HG03280 (cell line): ENCODE measurements around the gene AMER1.
"Not testable (repeated sequence)": the region's sequence is repeated elsewhere in the genome, so short reads cannot be mapped to it uniquely, and the experiment has no call there.

ENCODE experiments used
- ATAC-seq: cut with Tn5 transposase; IDR thresholded peaks from one replicate; pipeline ENCODE4 v1.9.1; 2021; ENCODE audit warnings: mild to moderate bottlenecking, moderate library complexity; ENCODE audit not compliant: unreplicated experiment

AMER1 gene

GRCh38 chrX:64205441-64205734 lies at the start of gene AMER1:
AMER1 (minus strand) TSS chrX:64205708; CDS start chrX:64193286, 12,422 bp downstream.
- ATAC-seq, result peak; percentile 40

DNA sequence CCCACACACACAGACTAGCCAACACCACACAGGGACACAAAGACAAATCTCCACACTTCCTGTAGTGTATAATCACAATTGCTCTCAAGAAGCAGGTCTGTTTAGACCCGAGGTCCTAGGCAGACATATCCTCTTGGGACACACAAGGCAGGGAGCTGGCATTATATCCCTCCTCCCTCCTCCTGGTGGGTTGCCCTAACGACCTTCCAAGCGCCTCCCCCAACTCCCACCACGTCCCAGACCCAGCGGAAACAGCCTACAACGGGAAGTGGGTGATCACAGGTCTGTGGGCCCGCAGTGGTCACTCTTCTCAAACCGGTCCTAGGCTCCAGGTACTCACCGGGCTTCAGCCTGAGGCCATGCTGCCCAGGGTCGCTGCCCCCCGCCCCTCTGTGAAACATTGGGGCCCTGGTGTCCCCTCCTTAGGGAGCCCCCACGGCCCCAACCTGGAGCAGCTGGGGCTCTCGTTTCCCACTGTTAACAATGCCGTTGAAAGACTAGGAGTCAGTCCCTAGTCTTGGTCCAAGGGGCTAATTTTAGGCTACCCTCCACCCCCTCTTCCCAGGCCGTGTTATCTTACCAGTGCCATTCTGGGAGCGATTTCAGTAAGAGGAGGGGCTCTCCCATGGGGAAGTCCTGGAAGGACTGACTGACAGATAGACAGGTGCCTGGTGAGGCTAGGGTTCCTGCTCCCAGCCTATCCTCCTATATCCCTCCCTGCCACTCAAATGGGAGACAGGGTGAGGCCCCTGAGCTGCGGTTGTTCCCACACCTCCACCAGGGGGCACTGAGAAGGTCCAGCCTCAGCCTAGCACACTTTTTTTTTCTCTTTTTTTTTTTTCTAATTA lies 24.8 kb upstream of the AMER1 start, which contains the start of gene ASB12:
TSS of gene ASB12 (minus strand) at position 485 of the 848 bp plus-strand sequence. CDS start 4,957 bp downstream, outside the sequence.
- no peak for ATAC-seq

DNA sequence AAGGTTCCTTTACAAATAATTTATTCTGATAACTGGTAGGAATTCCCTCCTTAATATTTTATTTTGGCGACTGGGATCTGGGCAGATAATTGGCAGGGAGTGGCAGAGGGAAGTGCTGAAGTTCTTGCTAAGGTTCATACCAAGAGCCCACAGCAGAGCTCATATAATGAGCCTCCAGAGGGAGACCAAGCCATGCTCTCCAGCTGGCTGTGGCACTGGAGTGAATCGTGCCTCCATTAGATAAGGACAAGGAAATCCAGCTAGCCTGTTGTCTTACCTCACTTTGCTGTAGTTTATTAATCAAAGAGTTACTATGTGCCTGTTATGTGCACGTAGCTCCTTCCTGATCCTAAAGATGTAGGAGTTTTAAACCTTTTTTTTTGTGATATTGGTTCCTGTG lies 23.6 kb upstream of the AMER1 start:
- no peak for ATAC-seq

- ATAC-seq, result no peak
Observed at GRCh38 chrX:64218023-64218422, 12.5 kb upstream of the AMER1 start.

DNA sequence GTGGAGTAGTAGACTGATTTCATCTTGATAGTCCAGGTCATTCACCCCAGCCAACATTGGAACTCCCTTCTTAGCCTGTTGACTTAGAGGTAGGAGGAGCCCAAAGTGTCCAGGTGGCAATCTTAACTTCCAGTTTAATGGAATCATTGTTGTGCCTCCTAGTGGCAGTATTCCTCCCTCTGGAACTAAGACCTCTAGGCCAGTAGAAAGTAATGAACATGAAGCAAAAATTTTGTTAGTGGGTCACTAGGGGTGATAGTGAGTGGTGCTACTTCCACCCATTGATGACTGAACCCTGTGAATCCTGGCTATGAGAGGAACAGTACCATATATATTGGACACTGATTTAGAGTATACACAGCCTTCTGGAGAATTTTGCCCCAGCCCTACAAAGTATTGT lies 8.5 kb upstream of the AMER1 start:
- ATAC-seq, result not testable (repeated sequence)

- ATAC-seq, result no peak
Observed at GRCh38 chrX:64206556-64207162, 1.2 kb upstream of the AMER1 start.

DNA sequence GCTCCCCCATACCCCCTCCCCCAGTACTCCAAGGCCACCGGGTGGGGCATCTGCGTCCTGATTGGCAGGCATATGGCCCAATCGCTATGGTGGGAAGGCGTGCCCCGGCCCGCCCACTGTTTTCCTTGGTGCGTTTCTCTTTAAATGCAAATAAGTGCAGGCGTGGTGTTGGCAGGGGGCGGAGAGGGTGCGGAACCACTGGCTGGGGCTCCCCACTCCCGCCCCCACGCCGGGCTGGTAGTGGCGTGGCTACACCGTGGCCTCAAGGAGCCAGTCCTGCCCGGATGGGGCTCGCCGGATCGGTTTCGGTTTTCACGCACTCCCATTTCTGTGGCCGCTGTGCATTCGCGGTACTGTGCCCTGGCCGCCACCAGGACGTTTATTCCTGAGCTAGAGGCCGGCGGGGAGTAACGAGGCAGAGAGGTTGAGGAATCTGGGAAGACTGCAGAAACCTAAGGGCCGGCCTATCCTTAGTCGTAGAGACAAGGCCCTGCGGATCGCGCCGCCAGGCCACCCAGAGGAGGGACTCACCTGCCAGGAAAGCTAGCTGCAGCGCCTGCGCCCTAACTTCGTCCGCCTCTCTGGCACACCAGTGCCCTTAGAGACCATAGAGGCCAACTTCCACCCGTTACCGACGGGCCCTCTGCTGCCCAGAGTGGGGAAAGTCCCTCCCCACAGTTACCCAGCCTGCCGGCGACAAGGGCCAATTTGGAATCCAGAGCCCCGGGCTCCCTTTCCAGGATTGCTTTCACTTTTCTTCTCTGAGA lies 410 bp upstream of the AMER1 start:
- peak; percentile 90 for ATAC-seq

DNA sequence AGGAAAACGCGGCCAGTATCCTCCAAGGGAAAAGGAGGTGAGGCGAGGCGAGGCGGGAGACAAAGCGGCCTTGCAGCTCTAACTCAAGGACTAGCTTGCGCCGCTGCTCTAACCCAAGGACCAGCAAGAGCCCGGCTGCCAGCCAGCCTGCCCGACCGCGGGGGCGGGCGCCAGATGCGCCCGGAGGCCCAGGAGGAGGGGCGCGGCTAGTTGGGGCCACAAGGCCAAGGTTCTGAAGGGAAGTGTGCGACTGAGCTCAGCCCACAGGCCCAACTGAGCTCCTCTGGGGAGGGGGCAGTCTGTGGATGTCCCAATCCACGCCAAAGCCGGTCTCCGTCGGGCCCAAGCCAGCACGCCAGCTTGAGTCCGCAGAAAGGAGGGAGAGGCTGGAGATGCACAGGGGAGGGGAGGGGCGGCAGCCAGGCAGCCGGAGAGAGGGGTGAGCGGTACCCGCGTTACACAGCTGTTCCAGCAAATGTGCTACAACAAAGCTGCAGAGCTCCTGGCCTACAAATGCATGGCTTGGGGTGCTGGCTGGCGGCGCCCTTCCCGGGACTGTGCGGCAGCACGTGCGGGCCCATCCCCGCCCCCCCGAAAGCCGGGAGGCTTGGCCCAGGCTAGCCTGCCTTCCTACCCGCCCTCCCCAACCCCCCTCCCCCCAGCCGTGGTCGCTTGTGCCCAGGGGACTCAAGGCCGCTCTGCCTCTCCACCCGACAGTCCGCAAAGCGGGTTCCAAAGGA lies 637 bp downstream of the AMER1 start:
- peak; percentile 11 for ATAC-seq

DNA sequence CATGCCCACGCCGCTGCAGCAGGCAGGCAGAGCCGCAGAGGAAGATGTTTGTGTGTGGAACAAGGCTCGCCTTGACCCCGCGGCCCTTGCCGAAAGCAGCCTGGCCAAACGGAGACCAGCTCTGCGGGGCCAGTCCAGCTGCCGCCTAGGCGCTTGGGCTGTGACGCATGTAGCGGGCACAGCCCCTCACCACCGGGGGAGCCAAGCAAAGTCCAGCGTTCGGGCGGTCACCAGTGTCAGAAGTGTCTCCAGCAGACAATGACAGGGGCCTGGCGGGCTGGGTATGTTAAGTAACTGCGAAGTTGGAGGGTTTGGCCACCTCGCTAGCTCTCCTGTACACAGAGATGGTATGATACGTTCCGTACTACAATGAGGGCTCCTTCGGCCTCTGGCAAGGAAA lies 1.3 kb downstream of the AMER1 start:
- ATAC-seq, result no peak

GRCh38 chrX:64202808-64203325 lies 2.6 kb downstream of the AMER1 start:
- no peak for ATAC-seq

DNA sequence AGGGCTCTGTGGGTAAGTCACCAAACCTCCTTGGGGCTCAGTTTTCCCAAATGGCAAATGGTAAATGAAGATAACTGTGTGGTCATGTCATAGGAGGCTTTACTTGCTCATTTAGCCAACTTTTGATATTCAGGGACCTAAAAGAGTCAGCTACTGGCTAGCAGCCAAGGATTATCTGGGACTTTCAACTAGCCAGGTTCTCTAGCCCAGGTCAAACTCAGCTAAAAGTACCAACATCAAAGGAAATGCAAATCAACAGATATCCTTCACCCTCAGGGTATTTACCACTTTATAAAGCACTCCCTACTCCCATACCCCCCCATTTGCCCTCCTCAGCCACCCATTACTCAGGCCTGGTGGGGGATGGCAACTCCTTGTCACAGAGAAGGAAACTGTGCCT lies 7.5 kb downstream of the AMER1 start:
- ATAC-seq, result no peak

DNA sequence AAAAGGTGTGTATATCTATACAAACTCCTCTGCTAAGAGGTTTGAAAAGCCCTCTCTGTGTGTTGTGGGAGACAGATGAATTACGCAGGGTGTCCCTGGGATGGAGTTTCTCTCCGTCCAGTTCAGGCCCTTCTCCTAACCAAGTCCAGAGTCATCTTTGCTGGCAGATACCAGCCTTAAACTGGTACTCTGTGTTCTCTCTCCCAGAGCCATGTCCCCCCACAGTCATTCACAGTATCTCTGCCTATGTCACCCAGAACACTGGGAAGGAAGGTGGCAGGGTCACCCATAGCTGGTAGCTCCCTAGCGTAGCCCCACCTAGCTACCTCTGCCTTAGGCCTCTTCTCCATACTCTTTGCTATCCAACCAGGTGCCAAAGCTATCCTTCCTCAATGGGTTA lies 8.9 kb downstream of the AMER1 start:
- ATAC-seq, result no peak

GRCh38 chrX:64195862-64196261 lies 9.6 kb downstream of the AMER1 start:
- ATAC-seq, result no peak

DNA sequence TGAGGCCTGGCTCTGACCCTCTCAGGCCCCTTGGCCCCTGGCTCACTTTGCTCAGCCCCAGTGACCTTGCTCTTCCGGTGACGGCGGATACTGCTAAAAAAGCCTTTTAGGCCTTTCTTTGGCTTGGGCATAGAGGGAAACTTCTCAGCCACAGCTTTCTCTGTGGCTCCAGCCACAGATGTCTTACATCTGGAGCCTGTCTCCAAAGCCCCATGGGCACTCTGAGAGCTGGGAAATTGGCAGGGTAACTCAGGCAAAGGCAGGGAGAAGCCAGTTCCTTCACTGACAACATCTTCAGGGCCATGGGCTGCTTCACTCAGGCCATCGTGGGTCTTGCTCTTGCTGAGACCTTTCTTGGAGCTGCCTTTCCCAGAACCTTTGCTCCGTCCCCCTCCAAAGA lies 12.8 kb downstream of the AMER1 start:
- no peak for ATAC-seq

DNA sequence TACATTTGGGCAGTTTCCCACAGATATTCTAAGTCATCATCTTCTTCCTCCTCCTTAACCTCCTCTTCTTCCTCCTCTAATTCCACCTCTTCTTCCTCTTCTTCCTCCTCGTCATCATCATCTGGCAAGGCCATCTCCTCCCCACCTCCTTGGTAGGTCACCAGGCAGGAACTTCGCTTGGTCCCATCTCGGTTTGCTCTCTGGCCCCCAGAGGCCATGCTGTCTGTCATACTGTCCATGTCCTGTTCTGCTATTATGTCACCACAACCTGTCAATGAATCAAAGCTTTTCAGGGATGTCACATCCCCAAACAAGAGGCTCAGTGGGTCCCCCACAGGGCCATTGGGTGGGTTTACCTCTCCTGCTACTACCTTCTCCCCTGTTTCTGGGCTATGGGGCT lies 13.5 kb downstream of the AMER1 start:
- ATAC-seq, result no peak

DNA sequence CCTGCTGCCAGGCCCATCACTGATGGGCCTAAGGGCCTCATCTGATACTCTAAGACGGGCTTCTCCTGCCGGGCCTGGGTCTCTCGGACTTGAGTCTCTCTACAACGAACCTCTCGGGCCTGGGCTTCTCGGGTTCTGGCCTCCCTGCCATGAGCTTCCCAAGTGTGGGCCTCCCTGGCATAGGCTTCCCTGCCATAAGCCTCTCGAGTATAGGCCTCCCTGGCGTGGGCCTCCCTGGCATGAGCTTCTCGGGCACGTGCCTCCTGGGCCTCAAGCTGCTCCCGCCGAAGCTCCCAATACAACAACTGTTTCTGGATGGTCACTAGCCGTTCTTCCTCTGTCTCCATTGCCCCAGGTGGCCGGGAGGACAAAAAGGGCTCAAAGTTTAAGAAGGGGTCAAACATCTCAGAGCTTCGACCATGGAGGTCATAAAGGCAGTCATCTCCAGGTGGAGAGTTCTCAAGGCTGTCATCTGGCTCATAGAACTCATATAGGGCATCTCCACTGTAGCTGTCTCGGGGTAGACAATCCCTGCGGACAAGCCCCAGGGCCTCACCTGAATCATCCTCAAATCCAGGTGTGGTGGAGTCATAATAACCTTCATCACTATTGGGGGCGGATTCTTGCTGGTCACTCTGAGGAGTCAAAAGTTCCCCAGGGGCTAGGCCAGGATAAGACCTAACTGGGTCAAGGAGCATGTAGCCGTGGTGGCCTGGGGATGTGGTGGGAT lies 14.1 kb downstream of the AMER1 start:
- ATAC-seq, result no peak

DNA sequence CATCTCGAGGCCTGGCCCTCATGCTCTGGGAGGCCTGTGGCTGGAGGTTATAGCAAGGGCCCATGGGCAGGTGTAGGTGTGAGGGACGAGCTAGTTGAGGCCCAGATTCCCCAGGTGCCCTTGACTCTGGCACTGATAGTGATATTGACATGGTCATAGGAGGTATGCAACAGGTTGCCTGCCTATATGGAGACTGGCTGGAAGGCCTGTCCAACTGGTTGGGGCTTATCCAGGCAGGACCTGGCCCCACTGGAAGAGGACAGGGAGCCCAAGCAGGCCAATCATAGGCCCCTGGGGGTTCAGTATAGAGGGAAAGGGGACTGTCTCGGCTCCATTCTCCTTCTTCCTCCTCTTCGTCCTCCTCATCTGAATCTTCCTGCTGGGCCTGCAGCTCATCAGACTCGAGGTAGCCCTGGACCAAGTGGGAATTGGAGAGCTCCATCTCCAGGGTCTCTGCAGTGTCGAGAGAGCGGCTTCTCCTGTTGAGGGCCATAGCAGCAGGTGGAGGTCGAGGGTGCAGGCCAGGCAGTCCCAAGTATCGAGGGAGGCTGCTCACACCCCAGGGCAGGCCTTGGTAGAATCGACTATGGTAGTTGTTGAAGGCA lies 15.3 kb downstream of the AMER1 start:
- ATAC-seq, result no peak

GRCh38 chrX:64188901-64189300 lies 16.6 kb downstream of the AMER1 start:
- no peak for ATAC-seq

DNA sequence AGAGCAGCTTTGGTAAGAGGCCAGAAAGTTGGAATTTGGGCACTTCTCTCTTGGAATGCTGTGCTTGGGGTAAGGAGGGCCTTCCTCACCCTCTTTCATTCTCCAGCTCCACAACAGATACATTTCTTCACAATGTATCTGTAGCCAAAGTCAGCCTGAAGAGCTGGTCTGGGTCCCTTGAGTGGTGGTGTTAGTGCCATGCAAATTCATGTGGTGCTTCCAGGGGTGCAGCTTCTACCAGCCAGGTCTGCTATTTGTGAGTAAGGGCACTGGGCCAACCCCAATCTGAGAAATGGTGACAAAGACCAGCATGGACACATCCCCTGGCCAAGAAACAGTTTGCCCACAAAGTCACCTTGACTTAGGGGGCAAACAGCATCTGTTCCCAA lies 17.8 kb downstream of the AMER1 start:
- ATAC-seq, result no peak
